C4-2B (cell line): Measurements from ENCODE around the gene USP43.

ENCODE experiments used
- CTCF ChIP-seq: fragments of 450-650 bp; conservative IDR thresholded peaks from 2 replicates; pipeline ENCODE4 v1.5.1; 2017; ENCODE audit warnings: mild to moderate bottlenecking
- ZFX ChIP-seq: fragments of 450-650 bp; IDR thresholded peaks from 2 replicates; pipeline ENCODE4 v1.6.1; 2017

GRCh38 chr17:9643611-9644010 is 1.7 kb upstream of the USP43 start:
- TF ChIP-seq CTCF (no peak), ZFX (no peak)
